ENCODE results near the gene NAXE.

NAXE gene

DNA sequence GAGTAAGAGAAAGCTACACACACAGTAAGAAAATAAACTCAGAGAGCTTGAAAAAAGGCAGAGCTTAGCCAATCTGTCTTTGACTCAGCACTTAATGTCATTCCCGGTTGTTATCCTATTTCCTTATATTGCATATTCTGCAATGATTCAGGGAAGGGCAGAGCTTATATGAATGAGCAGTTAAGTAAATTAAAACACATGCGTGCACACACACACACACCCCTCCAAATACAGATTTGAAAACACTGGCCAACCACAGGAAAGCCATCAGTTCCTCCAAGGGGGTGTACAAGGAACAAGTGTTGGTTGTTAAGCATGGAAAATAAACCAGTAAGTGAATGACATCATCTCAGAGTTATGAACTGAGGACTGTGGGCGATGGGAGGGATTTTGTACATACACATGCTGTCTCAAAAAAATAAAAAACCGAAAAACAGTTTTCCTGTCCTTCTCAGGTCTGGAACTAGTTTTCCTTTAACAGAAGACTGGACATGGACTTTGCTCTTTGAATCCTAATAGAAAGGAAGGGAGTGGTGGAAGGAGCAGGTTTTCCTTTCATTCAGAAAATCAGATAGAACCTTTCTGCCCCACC, 20.2 kb upstream of the NAXE start:
- no peak for TF ChIP-seq CTCF (IDR thresholded peaks at IDR 0.05; ENCODE audit: low read depth, low read length)

DNA sequence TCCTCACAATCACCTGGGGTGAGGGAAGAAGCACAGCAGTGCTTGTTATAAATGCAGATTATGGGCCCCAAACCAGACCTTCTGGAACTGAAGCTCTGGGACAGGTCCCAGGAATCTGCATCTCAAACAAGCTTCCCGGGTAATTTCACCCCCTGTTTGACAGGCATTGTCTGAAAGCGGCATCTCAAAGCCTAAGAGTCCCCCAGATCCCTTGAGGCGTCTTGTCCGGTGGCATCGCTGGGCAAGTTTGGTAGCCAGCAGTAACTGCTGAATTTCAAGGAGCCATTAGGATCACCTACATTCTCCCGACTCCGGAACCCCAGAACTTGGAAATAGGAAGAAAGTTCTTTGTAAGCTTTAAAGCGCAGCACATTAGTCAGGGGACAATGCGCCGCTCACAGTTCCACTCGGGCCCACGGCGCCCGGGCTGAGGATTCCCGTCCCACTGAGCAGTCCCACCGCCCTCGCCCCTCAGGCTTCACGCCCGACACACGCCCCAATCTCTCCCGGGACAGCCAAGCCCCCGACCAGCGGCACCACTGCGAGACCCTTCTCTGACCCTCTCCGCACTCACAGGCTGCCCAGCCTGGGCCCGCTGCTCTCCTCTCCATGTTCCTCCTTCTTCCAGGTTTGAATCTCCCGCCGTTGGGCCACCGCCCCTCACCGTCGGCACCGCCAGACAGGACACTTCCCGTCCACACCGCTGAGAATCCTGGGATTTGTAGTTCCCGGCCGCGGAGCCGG, 19.5 kb upstream of the NAXE start, which contains the start of gene IQGAP3:
Gene IQGAP3 (minus strand): TSS at position 647 of the 744 bp plus-strand sequence. CDS start 36 bp downstream, at position 611.
- peak within 1 kb of the TSS; percentile 67 for H3K4me3 ChIP-seq (ENCODE audit: low read depth, low read length)
- TF ChIP-seq CTCF (IDR thresholded peaks at IDR 0.05; ENCODE audit: low read depth, low read length), result no peak

More for the DNA sequence above, 20.2 kb upstream of the NAXE start:
- H3K4me3 ChIP-seq (ENCODE audit: low read depth, low read length), result peak overlapping the region; percentile 67

DNA sequence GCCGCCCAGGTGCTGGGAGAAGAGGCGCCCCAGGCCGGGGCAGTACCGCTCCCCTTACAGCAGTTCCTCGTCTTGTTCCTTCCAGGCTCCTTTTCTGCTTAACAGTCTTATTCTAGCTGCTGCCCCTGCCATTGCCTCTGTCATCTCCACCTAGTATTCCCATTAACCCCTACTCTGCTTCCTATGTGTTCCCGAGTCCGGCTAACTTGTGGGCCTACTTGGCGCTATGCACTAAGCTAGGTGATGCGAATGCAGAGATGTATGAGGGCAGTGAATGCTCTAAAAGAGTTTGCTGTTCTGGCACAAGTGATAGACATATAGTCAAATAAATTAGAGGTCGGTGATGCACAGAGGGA, 18.9 kb upstream of the NAXE start:
- peak overlapping the region; percentile 67 for H3K4me3 ChIP-seq (ENCODE audit: low read depth, low read length)
- no peak for TF ChIP-seq CTCF (IDR thresholded peaks at IDR 0.05; ENCODE audit: low read depth, low read length)

- TF ChIP-seq CTCF (IDR thresholded peaks at IDR 0.05; ENCODE audit: low read depth, low read length), result no peak
Measured at GRCh38 chr1:156574039-156574633, 17.4 kb upstream of the NAXE start.

DNA sequence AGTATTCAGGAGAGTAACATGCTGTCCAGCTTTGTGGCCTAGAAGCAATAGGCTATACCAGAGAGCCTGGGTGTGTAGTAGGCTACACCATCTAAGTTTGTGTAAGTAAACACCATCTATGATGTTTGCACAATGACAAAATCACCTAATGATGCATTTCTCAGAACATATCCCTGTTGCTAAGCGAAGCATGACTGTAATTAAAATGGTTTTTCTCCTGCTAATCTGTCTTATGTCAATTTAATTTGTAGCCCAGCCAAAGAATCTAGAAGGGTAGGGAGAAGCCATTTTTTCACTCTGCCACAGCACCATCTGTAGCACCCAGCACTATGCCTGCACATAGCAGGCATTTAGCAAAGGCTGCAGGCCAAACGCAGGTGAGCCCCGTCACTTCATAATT, 14.0 kb upstream of the NAXE start:
- TF ChIP-seq CTCF (IDR thresholded peaks at IDR 0.05; ENCODE audit: low read depth, low read length), result no peak
- H3K4me3 ChIP-seq (ENCODE audit: low read depth, low read length), result no peak overlapping the region

More at GRCh38 chr1:156574039-156574633, 17.4 kb upstream of the NAXE start:
- no peak overlapping the region for H3K4me3 ChIP-seq (ENCODE audit: low read depth, low read length)

GRCh38 chr1:156578055-156578454, 13.5 kb upstream of the NAXE start:
- no peak for TF ChIP-seq CTCF (IDR thresholded peaks at IDR 0.05; ENCODE audit: low read depth, low read length)
- H3K4me3 ChIP-seq (ENCODE audit: low read depth, low read length), result no peak overlapping the region

DNA sequence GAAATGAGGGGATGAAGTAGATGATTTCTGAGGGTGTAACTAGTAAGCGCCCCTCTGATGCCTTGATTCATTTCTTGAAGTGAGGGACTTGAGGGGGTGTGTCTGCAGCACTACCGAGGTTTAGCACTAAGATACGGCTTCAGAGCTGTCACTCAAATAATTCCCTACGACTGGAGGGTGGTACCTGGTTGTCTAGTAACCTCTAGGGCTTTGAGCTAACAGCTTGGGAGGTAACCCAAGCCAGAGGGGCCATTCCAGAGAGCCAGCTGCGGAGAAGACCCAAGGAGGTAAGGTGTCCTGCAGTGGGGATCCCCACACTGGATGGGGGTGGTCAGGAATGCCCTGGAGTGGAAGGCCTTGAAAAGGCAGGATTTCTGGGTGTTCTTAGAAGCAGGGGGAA, 12.1 kb upstream of the NAXE start, which contains the start of gene TTC24:
Gene TTC24 (plus strand): TSS at position 252 of the 400 bp plus-strand sequence. CDS start 1,642 bp downstream, outside the sequence.
- TF ChIP-seq CTCF (IDR thresholded peaks at IDR 0.05; ENCODE audit: low read depth, low read length), result no peak
- H3K4me3 ChIP-seq (ENCODE audit: low read depth, low read length), result no peak within 1 kb of the TSS

Measured in WI38 (cell line).